SJCRH30 (cell line): Measurements from ENCODE around the gene RCOR1. TPM values are rescaled to one million over a fixed set of nuclear protein-coding genes. Genes with fewer than 3 reads are reported as not detected.

Source experiments
- DNase-seq, 2 experiments: peaks; one replicate each; pipeline ENCODE4 v3.0.0-alpha.2; 2015 to 2020
- H3K27ac ChIP-seq: fragments of 250-450 bp; sonication (Bioruptor Pico); 2 replicates; pipeline ENCODE4 v1.5.1; 2020; ENCODE audit warnings: mild to moderate bottlenecking, moderate library complexity
- H3K27me3 ChIP-seq: fragments of 250-450 bp; sonication (Bioruptor Pico); 2 replicates; pipeline ENCODE4 v1.5.1; 2020; ENCODE audit warnings: mild to moderate bottlenecking, moderate library complexity
- H3K36me3 ChIP-seq: fragments of 250-450 bp; sonication (Bioruptor Pico); 2 replicates; pipeline ENCODE4 v1.5.1; 2020; ENCODE audit warnings: mild to moderate bottlenecking, moderate library complexity
- H3K4me1 ChIP-seq: fragments of 250-450 bp; sonication (Bioruptor Pico); 2 replicates; pipeline ENCODE4 v1.5.1; 2020; ENCODE audit warnings: mild to moderate bottlenecking, moderate library complexity
- H3K4me3 ChIP-seq: fragments of 250-450 bp; sonication (Bioruptor Pico); 2 replicates; pipeline ENCODE4 v1.5.1; 2020; ENCODE audit warnings: mild to moderate bottlenecking, moderate library complexity
- H3K9me3 ChIP-seq: fragments of 250-450 bp; sonication (Bioruptor Pico); replicated peaks from 2 replicates; pipeline ENCODE4 v1.5.1; 2020; ENCODE audit warnings: mild to moderate bottlenecking, moderate library complexity
- total RNA-seq: library from RNA; depleted of rRNA; stranded (reverse); fragments of >200 nt; shearing (Covaris generic); gene quantifications from 2 replicates; pipeline ENCODE4 v1.2.3, GENCODE V29; 2014; rRNA removed

The RCOR1 gene
- total RNA-seq, 1 experiment from 2014 or later = 18.2 TPM

- peak in 1 of 2 experiments; percentile 38 for DNase-seq
- H3K9me3 ChIP-seq = no peaks in the 10 kb centered on the region
- no peaks in the 10 kb centered on the region for H3K36me3 ChIP-seq
- H3K27ac ChIP-seq = no peak overlapping the region
- H3K27me3 ChIP-seq = no peaks in the 10 kb centered on the region
- no peak overlapping the region for H3K4me3 ChIP-seq
- H3K4me1 ChIP-seq = no peaks in the 10 kb centered on the region
Measured at GRCh38 chr14:102772781-102773570, 180.5 kb downstream of the RCOR1 start.

DNA sequence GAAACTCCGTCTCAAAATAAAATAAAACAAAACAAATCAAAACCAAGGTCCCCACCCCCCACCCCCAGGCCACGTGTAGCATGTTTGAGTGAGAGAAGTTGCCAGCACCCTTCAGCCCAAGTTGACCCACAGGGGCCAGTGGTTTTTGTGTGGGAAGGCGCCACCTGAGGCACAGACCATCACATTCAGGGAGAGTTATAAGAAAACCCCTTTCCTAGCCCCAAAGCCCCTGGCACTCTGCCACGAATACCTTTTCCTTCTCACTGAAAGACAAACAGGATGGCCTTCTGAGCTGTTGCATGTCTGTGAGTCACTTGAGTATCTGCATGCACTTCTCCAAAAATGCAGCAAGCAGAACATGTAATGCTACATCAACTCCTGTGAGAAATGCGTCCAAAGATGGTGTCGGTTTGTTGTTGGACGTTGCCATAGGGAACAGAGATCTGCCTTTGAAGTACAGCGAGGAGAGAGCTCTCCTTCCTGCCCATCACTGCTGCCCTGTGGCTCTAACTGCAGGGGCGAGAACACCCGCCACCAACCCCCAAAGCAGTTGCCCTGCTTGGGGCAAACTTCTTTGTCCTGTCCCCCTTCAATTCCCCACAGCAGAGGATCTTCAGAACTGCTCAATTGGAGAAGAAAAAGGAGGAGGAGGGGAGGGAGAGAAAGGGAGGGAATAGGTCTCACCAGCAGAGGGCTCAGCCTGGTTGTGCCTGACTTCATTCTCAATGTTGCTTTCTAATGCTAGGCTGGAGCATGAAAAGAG, 182.1 kb downstream of the RCOR1 start:
- Histone ChIP-seq H3K27me3 (no peaks in the 10 kb centered on the region), H3K27ac (no peak overlapping the region), H3K36me3 (no peaks in the 10 kb centered on the region), H3K4me3 (no peak overlapping the region), H3K9me3 (no peaks in the 10 kb centered on the region), H3K4me1 (peaks cover 4% of the 10 kb centered on the region; the same call in 1 of the 2 replicates)
- DNase-seq = peak; percentile 44 to 72

- H3K4me1 ChIP-seq = peaks cover 5% of the 10 kb centered on the region; the same call in 1 of the 2 replicates
- H3K27ac ChIP-seq = no peak overlapping the region
- peak overlapping the region; percentile 48 for H3K4me3 ChIP-seq
- DNase-seq = peak in 1 of 2 experiments; percentile 17
- H3K36me3 ChIP-seq = no peaks in the 10 kb centered on the region
- no peaks in the 10 kb centered on the region for H3K9me3 ChIP-seq
- H3K27me3 ChIP-seq = no peaks in the 10 kb centered on the region
Measured at GRCh38 chr14:102775855-102776760, 183.7 kb downstream of the RCOR1 start.

- H3K27me3 ChIP-seq = no peaks in the 10 kb centered on the region
- H3K4me1 ChIP-seq = peaks cover 5% of the 10 kb centered on the region; the same call in 1 of the 2 replicates
- no peaks in the 10 kb centered on the region for H3K9me3 ChIP-seq
- no peak within 1 kb of the TSS; the same call in 1 of the 2 replicates for H3K27ac ChIP-seq
- H3K36me3 ChIP-seq = no peaks in the 10 kb centered on the region
- peak within 1 kb of the TSS; percentile 94 for H3K4me3 ChIP-seq
- peak; percentile 37 to 59 for DNase-seq
Measured at GRCh38 chr14:102776761-102777710, 184.6 kb downstream of the RCOR1 start, which contains the start of gene TRAF3. Gene TRAF3, plus strand, starts transcription at chr14:102777449. Its CDS starts 92,753 bp downstream, at chr14:102870202.

GRCh38 chr14:102777711-102778337, 185.4 kb downstream of the RCOR1 start:
- peak in 1 of 2 experiments; percentile 19 for DNase-seq
- H3K36me3 ChIP-seq = no peaks in the 10 kb centered on the region
- H3K4me1 ChIP-seq = peaks cover 5% of the 10 kb centered on the region; the same call in 1 of the 2 replicates
- H3K9me3 ChIP-seq = no peaks in the 10 kb centered on the region
- no peak overlapping the region; the same call in 1 of the 2 replicates for H3K27ac ChIP-seq
- peak overlapping the region; percentile 94 for H3K4me3 ChIP-seq
- no peaks in the 10 kb centered on the region for H3K27me3 ChIP-seq

DNA sequence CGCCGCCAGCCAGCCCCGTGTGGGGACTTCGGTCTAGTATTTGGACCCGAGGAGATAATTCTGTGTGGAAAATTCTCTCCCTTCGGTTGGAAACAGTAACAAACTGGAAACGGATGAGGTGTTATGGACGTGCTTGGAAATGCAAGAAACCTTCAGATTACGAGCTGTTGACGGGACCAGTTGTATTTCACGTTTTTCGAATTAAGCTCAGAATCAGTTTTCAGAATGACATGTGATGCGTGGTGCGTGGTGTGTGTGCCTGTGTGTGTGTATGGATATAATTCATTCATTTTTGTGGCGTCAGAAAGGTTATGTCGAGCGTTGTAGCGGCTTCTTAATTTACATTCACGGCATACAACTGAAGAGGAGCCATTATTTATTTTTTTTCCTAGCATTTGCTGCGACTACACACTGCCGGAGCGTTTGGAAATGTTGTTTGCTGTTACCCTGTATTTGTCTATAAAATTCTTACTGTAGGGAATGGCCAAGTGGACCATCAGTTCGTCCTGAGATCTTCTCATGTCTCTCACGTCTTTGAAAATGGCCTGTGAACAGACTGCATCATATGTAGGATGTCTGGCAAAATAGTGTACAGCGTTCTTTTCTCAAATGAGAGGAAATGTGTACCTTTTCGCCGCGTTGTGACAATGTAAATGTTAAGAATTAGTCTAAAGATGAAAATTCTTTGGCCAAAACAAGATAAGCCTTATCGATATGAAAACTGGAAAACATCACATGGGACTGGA, 186.1 kb downstream of the RCOR1 start:
- no peaks in the 10 kb centered on the region for H3K36me3 ChIP-seq
- H3K4me1 ChIP-seq = peaks cover 5% of the 10 kb centered on the region; the same call in 1 of the 2 replicates
- H3K27ac ChIP-seq = no peak overlapping the region; the same call in 1 of the 2 replicates
- H3K4me3 ChIP-seq = peak overlapping the region; percentile 94
- peak in 1 of 2 experiments; percentile 27 for DNase-seq
- H3K9me3 ChIP-seq = no peaks in the 10 kb centered on the region
- H3K27me3 ChIP-seq = no peaks in the 10 kb centered on the region

DNA sequence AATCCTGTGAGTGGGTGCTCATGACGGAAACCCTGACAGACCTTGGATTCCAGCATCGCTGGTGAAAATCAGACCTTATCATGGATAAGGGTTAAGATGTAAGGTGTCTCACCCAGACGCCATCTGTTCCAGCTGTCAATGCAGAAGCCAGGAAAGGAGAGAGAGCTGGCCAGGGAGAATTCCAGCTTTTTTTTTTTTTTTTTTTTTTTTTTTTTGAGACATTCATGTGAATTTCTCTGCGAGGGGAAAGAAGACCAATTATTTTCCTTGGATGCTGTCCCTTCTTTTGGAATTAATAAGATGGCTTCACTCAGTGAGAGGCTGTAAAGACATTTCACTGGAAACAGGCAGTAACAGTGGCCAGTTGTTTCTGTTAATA, 186.6 kb downstream of the RCOR1 start:
- Histone ChIP-seq H3K9me3 (no peaks in the 10 kb centered on the region), H3K4me1 (peaks cover 5% of the 10 kb centered on the region; the same call in 1 of the 2 replicates), H3K4me3 (peak overlapping the region; percentile 94), H3K27me3 (no peaks in the 10 kb centered on the region), H3K27ac (no peak overlapping the region), H3K36me3 (no peaks in the 10 kb centered on the region)
- peak in 1 of 2 experiments; percentile 21 for DNase-seq

- no peaks in the 10 kb centered on the region for H3K9me3 ChIP-seq
- DNase-seq = no peak
- peaks cover 5% of the 10 kb centered on the region; the same call in 1 of the 2 replicates for H3K4me1 ChIP-seq
- H3K36me3 ChIP-seq = no peaks in the 10 kb centered on the region
- H3K4me3 ChIP-seq = no peak overlapping the region
- H3K27me3 ChIP-seq = no peaks in the 10 kb centered on the region
- H3K27ac ChIP-seq = no peak overlapping the region
Measured at GRCh38 chr14:102779574-102780315, 187.3 kb downstream of the RCOR1 start.

Other genes starting within 250 kb of the RCOR1 start
- gene CINP, start 229.8 kb upstream of the RCOR1 start, total RNA-seq = 42.7 and 48.4 TPM in 2 replicates
- 8.6 and 9.1 TPM in 2 replicates for gene TECPR2, start 229.7 kb upstream of the RCOR1 start, total RNA-seq
- gene ANKRD9, start 82.9 kb upstream of the RCOR1 start, total RNA-seq = 19.9 and 20.5 TPM in 2 replicates
- 14.0 and 14.6 TPM in 2 replicates for gene TRAF3, start 184.8 kb downstream of the RCOR1 start, total RNA-seq